Gastrocnemius medialis (tissue), 4 donors: Measurements from ENCODE around the gene TEN1.

Experiments used
- CTCF ChIP-seq, 5 experiments: fragments of 450-650 bp in 3 of 5; fragments of 200-600 bp in 2 of 5; sonication (generic) in 2 of 5; IDR thresholded peaks in 4 of 5; conservative IDR thresholded peaks in 1 of 5; 1 replicate in 4 of 5; 2 replicates in 1 of 5; pipeline ENCODE4 v1.5.1; 2016 to 2019; ENCODE audit warnings: antibody characterized with exemption in 5 of 5, mild to moderate bottlenecking in 3 of 5, moderate library complexity in 3 of 5
- POLR2A ChIP-seq, 2 donors: fragments of 450-650 bp; IDR thresholded peaks; one replicate each; pipeline ENCODE4 v1.6.1; 2017; ENCODE audit warnings: antibody characterized with exemption in 2 of 2, mild to moderate bottlenecking in 2 of 2, moderate library complexity in 2 of 2

- TF ChIP-seq CTCF (IDR thresholded peaks at IDR 0.05 in 4 of 5, conservative IDR thresholded peaks at IDR 0.05 in 1 of 5), result no peak
- TF ChIP-seq POLR2A (IDR thresholded peaks at IDR 0.05), result no peak
Observed at GRCh38 chr17:76007850-76008165, 28.8 kb downstream of the TEN1 start.
